ENCODE measurements around the gene MFRP. TPM values are rescaled to one million over a fixed set of nuclear protein-coding genes. Genes with fewer than 3 reads are reported as not detected.

The MFRP gene
- polyA plus RNA-seq, 2 of the 4 experiments (the other 2 are of a cell fraction): not detected

DNA sequence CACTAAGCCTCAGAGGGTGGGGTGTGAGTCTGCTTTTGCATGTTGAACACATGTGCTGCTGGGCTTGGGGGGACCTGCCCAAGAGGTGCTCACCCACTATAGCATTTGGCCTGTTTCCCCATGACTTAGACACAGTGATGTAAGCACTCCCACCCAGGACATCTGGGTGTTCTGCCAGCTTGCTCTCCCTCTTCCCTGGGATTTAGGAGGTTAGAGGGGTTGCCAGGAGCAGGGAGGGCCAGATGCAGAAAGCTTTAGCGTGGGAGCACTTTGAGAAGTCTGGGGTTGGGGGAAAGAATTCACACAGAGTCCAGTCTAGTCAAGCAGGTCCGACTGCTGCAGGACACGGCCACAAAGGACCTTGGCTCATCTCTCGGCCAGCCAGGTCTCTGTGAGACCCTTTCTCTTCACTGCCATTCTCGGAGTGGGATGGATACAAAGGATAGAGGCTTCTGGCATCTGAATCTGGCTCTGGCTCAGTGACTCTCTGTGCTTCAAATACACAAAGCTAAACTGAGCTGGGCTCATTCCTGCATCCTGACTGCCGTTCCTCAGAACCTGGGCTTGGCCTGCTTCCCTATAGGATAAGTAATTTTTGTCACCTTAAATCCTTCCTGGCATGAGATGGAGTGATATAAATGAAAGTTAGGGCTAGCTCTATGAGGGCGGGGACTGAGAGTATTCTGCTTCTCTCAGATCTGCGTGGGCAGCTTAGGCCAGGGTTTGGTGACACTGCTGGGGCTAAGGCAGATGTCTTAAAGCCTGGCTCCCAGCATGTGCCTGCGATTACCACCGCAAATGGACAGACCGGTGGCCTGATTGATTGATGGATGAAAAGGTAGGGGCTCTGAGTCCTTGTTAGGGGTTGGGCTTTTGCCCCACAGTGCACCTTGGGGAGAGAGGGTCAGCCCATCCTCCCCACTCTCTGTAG is 20.4 kb upstream of the MFRP start (continued):
- TF ChIP-seq TFCP2L1 (CRISPR knock-in tag; IDR thresholded peaks at IDR 0.05): no peak
- TF ChIP-seq, protein P1, sequence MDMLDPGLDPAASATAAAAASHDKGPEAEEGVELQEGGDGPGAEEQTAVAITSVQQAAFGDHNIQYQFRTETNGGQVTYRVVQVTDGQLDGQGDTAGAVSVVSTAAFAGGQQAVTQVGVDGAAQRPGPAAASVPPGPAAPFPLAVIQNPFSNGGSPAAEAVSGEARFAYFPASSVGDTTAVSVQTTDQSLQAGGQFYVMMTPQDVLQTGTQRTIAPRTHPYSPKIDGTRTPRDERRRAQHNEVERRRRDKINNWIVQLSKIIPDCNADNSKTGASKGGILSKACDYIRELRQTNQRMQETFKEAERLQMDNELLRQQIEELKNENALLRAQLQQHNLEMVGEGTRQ (IDR thresholded peaks at IDR 0.05): no peak
- TF ChIP-seq, protein P2, sequence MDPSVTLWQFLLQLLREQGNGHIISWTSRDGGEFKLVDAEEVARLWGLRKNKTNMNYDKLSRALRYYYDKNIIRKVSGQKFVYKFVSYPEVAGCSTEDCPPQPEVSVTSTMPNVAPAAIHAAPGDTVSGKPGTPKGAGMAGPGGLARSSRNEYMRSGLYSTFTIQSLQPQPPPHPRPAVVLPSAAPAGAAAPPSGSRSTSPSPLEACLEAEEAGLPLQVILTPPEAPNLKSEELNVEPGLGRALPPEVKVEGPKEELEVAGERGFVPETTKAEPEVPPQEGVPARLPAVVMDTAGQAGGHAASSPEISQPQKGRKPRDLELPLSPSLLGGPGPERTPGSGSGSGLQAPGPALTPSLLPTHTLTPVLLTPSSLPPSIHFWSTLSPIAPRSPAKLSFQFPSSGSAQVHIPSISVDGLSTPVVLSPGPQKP (IDR thresholded peaks at IDR 0.05; ENCODE audit: low read depth, low read length): no peak

DNA sequence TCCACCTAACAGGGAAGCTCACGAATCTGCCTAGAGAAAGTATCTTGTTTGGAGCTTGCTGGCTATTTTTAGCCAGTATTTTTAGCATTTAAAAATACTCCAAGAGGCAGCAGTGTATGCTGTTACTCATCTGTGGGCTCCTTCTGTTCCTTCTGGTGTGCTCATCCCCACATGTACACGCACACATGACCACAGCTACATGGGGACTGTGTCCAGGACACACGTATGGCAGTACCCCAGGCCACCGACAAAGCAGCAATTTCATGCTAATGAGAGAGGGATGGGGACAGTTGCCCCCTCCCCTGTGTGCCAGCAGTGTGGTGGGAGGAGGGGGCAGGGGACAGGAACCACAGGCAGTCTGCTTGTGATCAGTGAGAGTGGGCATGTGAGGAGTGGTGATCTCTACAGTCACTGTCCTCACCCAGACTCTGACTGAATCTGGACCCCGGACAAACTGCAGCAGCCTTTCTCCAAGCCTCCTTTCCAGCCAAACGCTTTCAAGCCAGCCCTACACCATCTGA is 18.6 kb upstream of the MFRP start:
- 71% methylated on average over 6 of the region's 6 CpGs for WGBS (ENCODE audit: missing lambda C conversion rate)
- ChIA-PET CTCF (interaction anchor here (0.7 to 5.8 kb wide), 6 partner anchors 7 to 804 kb away, joined by 3 to 98 read pairs (median 8); partner anchors contain the start of genes CBL and USP2), POLR2A (no interaction called here)
- ATAC-seq: no peak
- Histone ChIP-seq H3K27ac (no peak overlapping the region), H3K4me1 (peaks cover 72% of the 10 kb centered on the region), H3K4me3 (no peak overlapping the region), H3K9me3 (no peaks in the 10 kb centered on the region), H3K4me2 (no peak overlapping the region)
- no peak for FAIRE-seq
- no peak for DNase-seq (ENCODE audit: low read depth in 1 of 2, low spot score in 1 of 2)
- TF ChIP-seq NFE2L2 (conservative IDR thresholded peaks at IDR 0.05; ENCODE audit: low read length): no peak
- TF ChIP-seq BHLHE40 (IDR thresholded peaks at IDR 0.05; ENCODE audit: low read depth, low read length): no peak
- TF ChIP-seq, protein P3, sequence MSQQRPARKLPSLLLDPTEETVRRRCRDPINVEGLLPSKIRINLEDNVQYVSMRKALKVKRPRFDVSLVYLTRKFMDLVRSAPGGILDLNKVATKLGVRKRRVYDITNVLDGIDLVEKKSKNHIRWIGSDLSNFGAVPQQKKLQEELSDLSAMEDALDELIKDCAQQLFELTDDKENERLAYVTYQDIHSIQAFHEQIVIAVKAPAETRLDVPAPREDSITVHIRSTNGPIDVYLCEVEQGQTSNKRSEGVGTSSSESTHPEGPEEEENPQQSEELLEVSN (IDR thresholded peaks at IDR 0.05; ENCODE audit: borderline replicate concordance, low read depth): no peak
- no peak for TF ChIP-seq HOXB13 (CRISPR knock-in tag; IDR thresholded peaks at IDR 0.05; ENCODE audit: low read depth)
- no peak for TF ChIP-seq JUNB (IDR thresholded peaks at IDR 0.05)

DNA sequence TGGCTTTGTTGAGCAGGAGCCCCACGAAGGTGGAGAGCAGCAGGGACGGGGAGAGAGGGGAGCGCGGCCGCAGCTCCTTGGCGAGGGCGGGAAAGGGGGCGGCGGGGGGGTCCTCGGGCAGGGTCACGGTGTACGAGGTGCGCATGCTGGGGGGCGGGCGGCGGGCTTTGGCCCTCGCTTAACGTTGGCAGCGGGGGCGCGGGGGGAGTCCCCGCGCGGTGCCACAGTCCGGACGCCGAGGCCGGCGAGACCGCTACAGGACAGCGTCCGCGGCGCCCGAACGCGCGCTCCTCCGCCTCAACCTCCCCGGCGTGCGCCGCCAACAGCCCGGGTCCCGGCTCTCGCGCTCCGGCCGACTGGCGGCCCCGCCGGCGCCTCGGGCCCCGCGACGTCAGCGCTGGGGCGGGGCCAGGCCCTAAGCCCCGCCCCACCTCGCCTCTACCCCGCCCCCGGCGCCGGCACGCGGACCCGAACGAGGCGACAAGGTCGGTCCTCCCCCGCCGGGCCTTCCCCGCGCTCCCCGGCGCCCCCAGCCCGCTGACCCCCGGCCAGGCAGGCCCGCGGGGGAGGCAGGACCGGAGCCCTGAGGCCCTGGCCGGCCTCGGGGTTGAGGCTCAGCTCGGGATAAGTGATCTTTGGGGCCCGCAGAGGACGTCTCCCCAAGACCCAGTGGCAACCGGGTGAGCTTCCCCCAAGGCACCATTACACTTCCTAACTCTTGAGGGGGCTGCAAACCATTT is 17.5 kb upstream of the MFRP start:
- peak overlapping the region; percentile 74 to 91 for H3K27ac ChIP-seq
- no peak for FAIRE-seq
- ChIA-PET POLR2A (no interaction called here), CTCF (interaction anchor here (0.6 to 5.8 kb wide), 5 partner anchors 8 to 805 kb away, joined by 3 to 98 read pairs (median 13); partner anchors contain the start of gene USP2)
- ATAC-seq: peak in 1 of 2 experiments; percentile 49; a peak in 3 of 6 replicates
- H3K4me1 ChIP-seq: peaks cover 73% of the 10 kb centered on the region
- peak overlapping the region; percentile 97 for H3K4me2 ChIP-seq
- DNase-seq (ENCODE audit: low read depth in 1 of 2, low spot score in 1 of 2): peak in 1 of 2 experiments; percentile 31
- no peaks in the 10 kb centered on the region for H3K9me3 ChIP-seq
- H3K4me3 ChIP-seq: peak overlapping the region; percentile 50
- 25% methylated on average over 2 of the region's 88 CpGs for WGBS (ENCODE audit: missing lambda C conversion rate)
- no peak for TF ChIP-seq KDM5A (IDR thresholded peaks at IDR 0.05)
- no peak for TF ChIP-seq HEYL (CRISPR knock-in tag; IDR thresholded peaks at IDR 0.05)
- TF ChIP-seq HDAC2 (IDR thresholded peaks at IDR 0.05): no peak
- TF ChIP-seq, protein P3 (IDR thresholded peaks at IDR 0.05; ENCODE audit: borderline replicate concordance, low read depth): peak; percentile 45; the same call in 1 of the 2 replicates
- TF ChIP-seq, protein P4, sequence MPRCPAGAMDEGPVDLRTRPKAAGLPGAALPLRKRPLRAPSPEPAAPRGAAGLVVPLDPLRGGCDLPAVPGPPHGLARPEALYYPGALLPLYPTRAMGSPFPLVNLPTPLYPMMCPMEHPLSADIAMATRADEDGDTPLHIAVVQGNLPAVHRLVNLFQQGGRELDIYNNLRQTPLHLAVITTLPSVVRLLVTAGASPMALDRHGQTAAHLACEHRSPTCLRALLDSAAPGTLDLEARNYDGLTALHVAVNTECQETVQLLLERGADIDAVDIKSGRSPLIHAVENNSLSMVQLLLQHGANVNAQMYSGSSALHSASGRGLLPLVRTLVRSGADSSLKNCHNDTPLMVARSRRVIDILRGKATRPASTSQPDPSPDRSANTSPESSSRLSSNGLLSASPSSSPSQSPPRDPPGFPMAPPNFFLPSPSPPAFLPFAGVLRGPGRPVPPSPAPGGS (IDR thresholded peaks at IDR 0.05): no peak
- TF ChIP-seq, protein P5, sequence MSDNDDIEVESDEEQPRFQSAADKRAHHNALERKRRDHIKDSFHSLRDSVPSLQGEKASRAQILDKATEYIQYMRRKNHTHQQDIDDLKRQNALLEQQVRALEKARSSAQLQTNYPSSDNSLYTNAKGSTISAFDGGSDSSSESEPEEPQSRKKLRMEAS (IDR thresholded peaks at IDR 0.05): peak; percentile 54
- TF ChIP-seq TFCP2L1 (CRISPR knock-in tag; IDR thresholded peaks at IDR 0.05): no peak
- no peak for TF ChIP-seq ESRRA (IDR thresholded peaks at IDR 0.05; ENCODE audit: borderline replicate concordance, low read length)
- no peak for TF ChIP-seq ZSCAN20 (CRISPR knock-in tag; IDR thresholded peaks at IDR 0.05)
- TF ChIP-seq, protein P6, sequence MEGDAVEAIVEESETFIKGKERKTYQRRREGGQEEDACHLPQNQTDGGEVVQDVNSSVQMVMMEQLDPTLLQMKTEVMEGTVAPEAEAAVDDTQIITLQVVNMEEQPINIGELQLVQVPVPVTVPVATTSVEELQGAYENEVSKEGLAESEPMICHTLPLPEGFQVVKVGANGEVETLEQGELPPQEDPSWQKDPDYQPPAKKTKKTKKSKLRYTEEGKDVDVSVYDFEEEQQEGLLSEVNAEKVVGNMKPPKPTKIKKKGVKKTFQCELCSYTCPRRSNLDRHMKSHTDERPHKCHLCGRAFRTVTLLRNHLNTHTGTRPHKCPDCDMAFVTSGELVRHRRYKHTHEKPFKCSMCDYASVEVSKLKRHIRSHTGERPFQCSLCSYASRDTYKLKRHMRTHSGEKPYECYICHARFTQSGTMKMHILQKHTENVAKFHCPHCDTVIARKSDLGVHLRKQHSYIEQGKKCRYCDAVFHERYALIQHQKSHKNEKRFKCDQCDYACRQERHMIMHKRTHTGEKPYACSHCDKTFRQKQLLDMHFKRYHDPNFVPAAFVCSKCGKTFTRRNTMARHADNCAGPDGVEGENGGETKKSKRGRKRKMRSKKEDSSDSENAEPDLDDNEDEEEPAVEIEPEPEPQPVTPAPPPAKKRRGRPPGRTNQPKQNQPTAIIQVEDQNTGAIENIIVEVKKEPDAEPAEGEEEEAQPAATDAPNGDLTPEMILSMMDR (IDR thresholded peaks at IDR 0.05): no peak
- TF ChIP-seq ZFP36 (IDR thresholded peaks at IDR 0.05; ENCODE audit: borderline replicate concordance, partially characterized antibody): no peak
- TF ChIP-seq, protein P7, sequence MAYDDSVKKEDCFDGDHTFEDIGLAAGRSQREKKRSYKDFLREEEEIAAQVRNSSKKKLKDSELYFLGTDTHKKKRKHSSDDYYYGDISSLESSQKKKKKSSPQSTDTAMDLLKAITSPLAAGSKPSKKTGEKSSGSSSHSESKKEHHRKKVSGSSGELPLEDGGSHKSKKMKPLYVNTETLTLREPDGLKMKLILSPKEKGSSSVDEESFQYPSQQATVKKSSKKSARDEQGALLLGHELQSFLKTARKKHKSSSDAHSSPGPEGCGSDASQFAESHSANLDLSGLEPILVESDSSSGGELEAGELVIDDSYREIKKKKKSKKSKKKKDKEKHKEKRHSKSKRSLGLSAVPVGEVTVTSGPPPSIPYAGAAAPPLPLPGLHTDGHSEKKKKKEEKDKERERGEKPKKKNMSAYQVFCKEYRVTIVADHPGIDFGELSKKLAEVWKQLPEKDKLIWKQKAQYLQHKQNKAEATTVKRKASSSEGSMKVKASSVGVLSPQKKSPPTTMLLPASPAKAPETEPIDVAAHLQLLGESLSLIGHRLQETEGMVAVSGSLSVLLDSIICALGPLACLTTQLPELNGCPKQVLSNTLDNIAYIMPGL (CRISPR knock-in tag; IDR thresholded peaks at IDR 0.05; ENCODE audit: borderline replicate concordance): no peak
- no peak for TF ChIP-seq FOXS1 (CRISPR knock-in tag; IDR thresholded peaks at IDR 0.05)
- no peak for TF ChIP-seq GATA3 (IDR thresholded peaks at IDR 0.05; ENCODE audit: borderline replicate concordance)
- no peak for TF ChIP-seq RNF2 (IDR thresholded peaks at IDR 0.05; ENCODE audit: borderline replicate concordance, low read depth)
- TF ChIP-seq CBX8 (IDR thresholded peaks at IDR 0.05): no peak

Measured in A549 (cell line).